Effector CD4-positive, alpha-beta T cell (primary cell): ENCODE results near the gene NELFCD.

Experiments
- DNase-seq: peaks from one replicate; pipeline ENCODE4 v3.0.0-alpha.2; 2020

The NELFCD gene

GRCh38 chr20:58995461-58996225 is 14.6 kb downstream of the NELFCD start:
- no peak for DNase-seq

GRCh38 chr20:58996226-58996611 is 15.2 kb downstream of the NELFCD start:
- DNase-seq: no peak

GRCh38 chr20:58997141-58997770 is 16.2 kb downstream of the NELFCD start:
- no peak for DNase-seq

GRCh38 chr20:58998656-58999055 is 17.6 kb downstream of the NELFCD start:
- no peak for DNase-seq

- DNase-seq: no peak
Measured at GRCh38 chr20:59000326-59000725, 19.3 kb downstream of the NELFCD start.

GRCh38 chr20:59001068-59001448 is 20.0 kb downstream of the NELFCD start:
- DNase-seq: no peak

- no peak for DNase-seq
Measured at GRCh38 chr20:59001449-59002171, 20.6 kb downstream of the NELFCD start.

- no peak for DNase-seq
Measured at GRCh38 chr20:59002388-59002787, 21.3 kb downstream of the NELFCD start.

GRCh38 chr20:59002874-59003399 is 21.9 kb downstream of the NELFCD start:
- DNase-seq: no peak

- DNase-seq: no peak
Measured at GRCh38 chr20:59003836-59004492, 22.9 kb downstream of the NELFCD start.

GRCh38 chr20:59004493-59004762 is 23.4 kb downstream of the NELFCD start:
- peak; percentile 55 for DNase-seq

GRCh38 chr20:59004763-59005522 is 23.9 kb downstream of the NELFCD start:
- no peak for DNase-seq

GRCh38 chr20:59005523-59006166 is 24.6 kb downstream of the NELFCD start:
- DNase-seq: no peak

GRCh38 chr20:59006167-59006863 is 25.3 kb downstream of the NELFCD start:
- no peak for DNase-seq

GRCh38 chr20:59006864-59007664 is 26.0 kb downstream of the NELFCD start, which contains the start of gene CTSZ:
Gene CTSZ (minus strand): TSS chr20:59007254. CDS start chr20:59007128, 126 bp downstream.
- DNase-seq: no peak

- DNase-seq: no peak
Measured at GRCh38 chr20:59007665-59008511, 26.8 kb downstream of the NELFCD start.

- no peak for DNase-seq
Measured at GRCh38 chr20:59008715-59009336, 27.8 kb downstream of the NELFCD start.

GRCh38 chr20:59010321-59010994 is 29.4 kb downstream of the NELFCD start:
- DNase-seq: no peak
